Fibroblast of gingiva (primary cell): ENCODE measurements around the gene OR4X2.
"Not testable (repeated sequence)": the region's sequence is repeated elsewhere in the genome, so short reads cannot be mapped to it uniquely, and the experiment has no call there.

Experiments used
- DNase-seq: peaks from one replicate; pipeline ENCODE4 v3.0.0-alpha.2; 2011; ENCODE audit warnings: low read depth

Gene OR4X2, protein sequence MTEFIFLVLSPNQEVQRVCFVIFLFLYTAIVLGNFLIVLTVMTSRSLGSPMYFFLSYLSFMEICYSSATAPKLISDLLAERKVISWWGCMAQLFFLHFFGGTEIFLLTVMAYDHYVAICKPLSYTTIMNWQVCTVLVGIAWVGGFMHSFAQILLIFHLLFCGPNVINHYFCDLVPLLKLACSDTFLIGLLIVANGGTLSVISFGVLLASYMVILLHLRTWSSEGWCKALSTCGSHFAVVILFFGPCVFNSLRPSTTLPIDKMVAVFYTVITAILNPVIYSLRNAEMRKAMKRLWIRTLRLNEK

GRCh38 chr11:48244804-48245203 lies at the start of gene OR4X2:
Gene OR4X2, plus strand, starts transcription at chr11:48245104. Its CDS starts 0 bp downstream, at chr11:48245104.
- DNase-seq = no peak

DNA sequence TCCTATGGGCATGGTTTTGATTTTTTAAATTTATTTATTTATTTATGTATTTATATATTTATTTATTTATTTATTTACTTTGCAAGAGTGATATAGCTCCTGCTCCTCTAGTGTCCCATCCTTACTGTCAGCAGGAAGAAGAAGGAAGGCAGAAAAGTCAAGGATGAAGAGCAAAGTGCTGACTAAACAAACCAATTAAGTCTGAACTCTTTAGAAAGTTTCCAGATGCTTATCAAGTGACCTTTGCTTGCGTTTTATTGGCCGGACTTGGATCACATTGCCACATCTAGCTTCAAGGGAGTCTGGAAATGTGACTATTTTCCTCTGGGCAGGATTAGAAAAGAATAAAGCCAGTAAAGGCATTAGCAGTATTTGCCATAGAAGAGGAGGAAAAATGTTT lies 37.0 kb upstream of the OR4X2 start:
- DNase-seq = no peak

- DNase-seq = no peak
Measured at GRCh38 chr11:48210052-48210451, 34.9 kb upstream of the OR4X2 start.

DNA sequence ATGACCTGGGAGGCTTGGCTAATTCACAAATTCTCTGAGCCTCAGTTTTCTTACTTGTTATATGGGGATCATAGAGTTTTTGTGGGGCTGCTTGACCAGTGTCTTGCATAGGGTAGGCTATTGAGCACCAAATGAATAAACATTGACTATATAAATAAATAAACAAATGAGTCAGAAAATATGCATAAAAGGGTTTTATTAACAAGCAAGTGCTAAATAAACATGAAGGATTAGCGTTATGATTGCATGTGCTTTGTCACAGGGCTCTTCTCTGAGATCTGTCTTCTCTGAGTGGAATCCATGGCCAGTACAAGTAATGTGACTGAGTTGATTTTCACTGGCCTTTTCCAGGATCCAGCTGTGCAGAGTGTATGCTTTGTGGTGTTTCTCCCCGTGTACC lies 28.4 kb upstream of the OR4X2 start, which contains the start of gene OR4B1:
Gene OR4B1 (plus strand): TSS at position 301 of the 400 bp plus-strand sequence. CDS start 0 bp downstream, at position 301.
- no peak for DNase-seq

GRCh38 chr11:48228761-48229160 lies 16.1 kb upstream of the OR4X2 start:
- no peak for DNase-seq

DNA sequence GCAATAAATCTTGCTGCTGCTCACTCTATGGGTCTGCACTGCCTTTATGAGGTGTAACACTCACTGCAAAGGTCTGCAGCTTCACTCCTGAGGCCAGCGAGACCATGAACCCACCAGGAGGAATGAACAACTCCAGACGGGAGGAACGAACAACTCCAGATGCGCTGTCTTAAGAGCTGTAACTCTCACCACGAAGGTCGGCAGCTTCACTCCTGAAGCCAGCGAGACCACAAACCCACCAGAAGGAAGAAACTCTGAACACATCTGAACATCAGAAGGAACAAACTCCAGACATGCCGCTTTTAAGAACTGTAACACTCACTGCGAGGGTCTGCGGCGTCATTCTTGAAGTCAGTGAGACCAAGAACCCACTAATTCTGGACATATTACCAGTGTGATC lies 14.8 kb upstream of the OR4X2 start:
- DNase-seq = not testable (repeated sequence)

DNA sequence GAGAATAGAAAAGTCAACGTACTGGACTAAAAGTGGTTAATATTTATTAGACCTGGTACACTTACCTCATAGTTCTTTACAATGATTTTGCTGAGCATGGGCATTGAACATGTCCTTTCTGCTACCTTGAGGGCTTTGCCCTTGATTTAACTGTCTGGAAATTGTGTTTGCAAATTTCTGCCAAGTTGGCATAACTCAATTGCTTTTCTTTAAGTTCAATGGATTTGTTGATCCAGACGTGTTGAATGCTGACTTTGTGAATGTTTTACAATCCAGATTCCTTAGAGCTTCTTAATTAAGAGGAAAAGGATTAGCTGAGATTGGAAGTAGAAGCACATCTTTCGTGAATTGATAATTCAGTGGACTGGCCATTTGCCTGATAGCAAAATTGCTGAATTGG lies 7.2 kb upstream of the OR4X2 start:
- DNase-seq = no peak

DNA sequence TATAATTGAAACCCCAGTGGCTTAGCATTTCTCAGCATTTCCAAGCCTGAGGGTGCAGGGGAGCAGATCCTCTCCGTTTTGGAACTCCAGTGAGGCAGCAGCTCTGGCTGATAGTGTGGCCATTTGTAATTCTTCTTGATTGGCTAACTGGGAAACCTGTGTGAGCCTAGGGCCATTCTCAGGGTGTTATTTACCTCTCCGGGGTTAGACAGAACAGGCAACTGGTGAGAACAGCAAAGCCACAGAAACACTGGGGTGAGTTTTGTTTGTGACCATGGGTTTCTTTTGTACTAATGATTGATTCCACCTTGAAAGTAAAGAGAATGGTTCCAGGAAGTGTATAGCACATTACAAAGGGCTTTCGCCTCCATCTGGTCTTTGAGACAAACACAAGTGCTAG lies 2.4 kb upstream of the OR4X2 start:
- DNase-seq = no peak

DNA sequence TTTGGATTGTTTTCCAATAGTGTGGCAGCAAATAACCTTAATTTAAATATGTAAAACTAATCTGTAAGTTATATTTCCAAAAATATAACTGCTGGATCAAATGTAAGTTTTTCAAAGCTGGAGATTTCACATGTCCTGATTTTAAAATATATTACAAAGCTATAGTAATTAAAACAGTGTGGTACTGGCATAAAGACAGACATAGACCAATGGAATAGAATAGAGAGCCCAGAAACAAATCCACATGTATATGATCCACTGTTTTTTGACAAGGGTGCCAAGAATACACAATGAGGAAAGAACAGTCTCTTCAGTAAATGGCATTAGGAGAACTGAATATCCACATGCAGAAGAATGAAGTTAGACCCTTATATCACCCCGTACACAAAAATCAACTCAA lies 4.0 kb downstream of the OR4X2 start:
- DNase-seq = no peak

DNA sequence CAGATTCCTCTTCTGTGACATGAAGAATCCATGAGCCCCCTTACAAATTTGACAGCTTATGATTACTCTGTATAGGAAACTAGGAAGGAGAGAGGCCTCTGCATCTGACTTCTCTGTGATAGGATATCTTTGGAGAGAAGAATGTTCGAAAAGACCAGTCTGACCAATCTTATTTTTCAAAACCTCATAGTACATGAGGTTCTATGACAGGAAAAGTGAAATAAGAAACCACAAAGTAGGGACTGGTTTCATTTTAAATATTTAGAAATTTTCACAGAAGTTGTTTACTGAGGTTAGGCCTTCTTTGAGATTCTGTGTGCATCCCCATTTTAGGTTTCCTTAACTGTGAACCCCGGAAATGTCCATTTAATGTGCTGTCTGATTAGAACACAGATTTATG lies 16.7 kb downstream of the OR4X2 start:
- DNase-seq = no peak

DNA sequence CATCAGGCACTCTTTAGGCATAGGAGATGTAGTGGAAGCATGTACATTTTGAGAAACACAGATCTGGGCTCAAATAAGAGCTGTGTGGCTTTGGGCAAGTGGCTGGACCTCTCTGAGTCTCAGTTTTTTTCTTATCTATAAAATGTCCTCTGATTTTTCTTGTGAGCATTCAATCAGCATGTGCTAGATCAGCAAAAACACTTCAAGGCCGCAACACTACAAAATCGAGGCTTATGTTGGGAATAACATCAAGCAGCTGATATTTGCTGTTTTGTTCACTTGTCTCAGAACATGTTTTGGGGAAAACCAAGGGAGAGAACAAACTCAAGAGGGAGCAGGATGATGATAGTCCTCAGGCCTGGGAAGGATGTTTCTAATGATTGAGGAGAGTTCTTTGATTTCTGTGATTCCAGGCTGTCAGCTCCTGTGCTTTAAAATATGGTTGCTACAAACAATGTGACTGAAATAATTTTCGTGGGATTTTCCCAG lies 18.6 kb downstream of the OR4X2 start, which contains the start of gene OR4X1:
Gene OR4X1 (plus strand): TSS at position 439 of the 489 bp plus-strand sequence. CDS start 0 bp downstream, at position 439.
- DNase-seq = no peak

DNA sequence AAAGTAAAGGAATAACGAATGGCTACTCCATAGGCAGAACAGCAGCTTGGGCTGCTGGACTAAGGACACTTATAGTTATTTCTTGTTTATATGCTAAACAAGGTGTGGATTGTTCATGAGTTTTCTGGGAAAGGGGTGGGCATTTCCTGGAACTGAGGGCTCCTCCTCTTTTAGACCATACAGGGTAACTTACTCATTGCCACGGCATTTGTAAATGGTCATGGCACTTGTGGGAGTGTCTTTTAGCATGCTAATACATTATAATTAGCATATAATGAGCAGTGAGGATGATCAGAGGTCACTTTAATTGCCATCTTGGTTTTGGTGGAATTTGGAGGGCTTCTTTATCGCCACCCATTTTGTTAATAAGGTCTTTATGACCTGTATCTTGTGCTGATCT lies 25.7 kb downstream of the OR4X2 start:
- no peak for DNase-seq

- DNase-seq = no peak
Measured at GRCh38 chr11:48272606-48273005, 27.7 kb downstream of the OR4X2 start.
